Astrocyte (in vitro differentiated cells and primary cell): ENCODE measurements around the gene KCNH6. TPM values are rescaled to one million over a fixed set of nuclear protein-coding genes. Genes with fewer than 3 reads are reported as not detected.

ENCODE experiments used
- DNase-seq: peaks from one replicate; pipeline ENCODE4 v3.0.0-alpha.2; 2010; ENCODE audit warnings: low read depth
- FAIRE-seq: peaks from 2 replicates; lab custom pipeline; 2011; peaks lifted over from hg19 to GRCh38; lab: Jason Lieb, UNC
- H2AFZ ChIP-seq: 2 replicates; pipeline ENCODE4 v1.6.0; 2012; ENCODE audit warnings: low read depth, low read length, inconsistent platforms
- H3K27ac ChIP-seq: 2 replicates; pipeline ENCODE4 v1.5.1; 2011; ENCODE audit warnings: low read depth, low read length, inconsistent platforms
- H3K27me3 ChIP-seq: 2 replicates; pipeline ENCODE4 v1.6.0; 2011; ENCODE audit warnings: low read length, inconsistent platforms; ENCODE audit not compliant: insufficient read depth
- H3K36me3 ChIP-seq: 2 replicates; pipeline ENCODE4 v1.5.1; 2011; ENCODE audit warnings: low read length, inconsistent platforms; ENCODE audit not compliant: insufficient read depth
- H3K4me1 ChIP-seq: 2 replicates; pipeline ENCODE4 v1.5.1; 2011; ENCODE audit warnings: low read length, inconsistent platforms; ENCODE audit not compliant: insufficient read depth
- H3K4me2 ChIP-seq: 2 replicates; pipeline ENCODE4 v1.6.0; 2012; ENCODE audit warnings: low read length, inconsistent platforms
- H3K4me3 ChIP-seq: 2 replicates; pipeline ENCODE4 v1.5.1; 2011; ENCODE audit warnings: low read depth, mild to moderate bottlenecking, low read length, inconsistent platforms; ENCODE audit not compliant: insufficient read depth
- H3K79me2 ChIP-seq: 2 replicates; pipeline ENCODE4 v1.6.0; 2012; ENCODE audit warnings: mild to moderate bottlenecking, low read length, inconsistent platforms; ENCODE audit not compliant: insufficient read depth
- H3K9ac ChIP-seq: 2 replicates; pipeline ENCODE4 v1.6.0; 2012; ENCODE audit warnings: mild to moderate bottlenecking, low read length, inconsistent platforms
- H3K9me3 ChIP-seq: 2 replicates; pipeline ENCODE4 v1.5.1; 2012; ENCODE audit warnings: low read depth, mild to moderate bottlenecking, low read length, inconsistent platforms; ENCODE audit not compliant: insufficient read depth
- H4K20me1 ChIP-seq: 2 replicates; pipeline ENCODE4 v1.6.0; 2012; ENCODE audit warnings: low read length, inconsistent platforms; ENCODE audit not compliant: insufficient read depth
- H3K27ac Mint-ChIP-seq: one replicate; pipeline ENCODE4 v1.8.0; 2021; ENCODE audit warnings: mild to moderate bottlenecking, mixed read lengths; ENCODE audit not compliant: unreplicated experiment
- H3K27me3 Mint-ChIP-seq: one replicate; pipeline ENCODE4 v1.8.0; 2021; ENCODE audit warnings: low read depth, mixed read lengths; ENCODE audit not compliant: unreplicated experiment
- H3K36me3 Mint-ChIP-seq: one replicate; pipeline ENCODE4 v1.8.0; 2021; ENCODE audit warnings: low read depth, mixed read lengths; ENCODE audit not compliant: unreplicated experiment
- H3K4me1 Mint-ChIP-seq: one replicate; pipeline ENCODE4 v1.8.0; 2021; ENCODE audit warnings: low read depth, mixed read lengths; ENCODE audit not compliant: unreplicated experiment
- H3K4me3 Mint-ChIP-seq: one replicate; pipeline ENCODE4 v1.8.0; 2021; ENCODE audit warnings: mild to moderate bottlenecking, moderate library complexity, mixed read lengths; ENCODE audit not compliant: unreplicated experiment
- H3K9me3 Mint-ChIP-seq: one replicate; pipeline ENCODE4 v1.8.0; 2021; ENCODE audit warnings: mild to moderate bottlenecking, mixed read lengths; ENCODE audit not compliant: unreplicated experiment
- CTCF ChIP-seq: IDR thresholded peaks from 2 replicates; pipeline ENCODE4 v1.5.1; 2011; ENCODE audit warnings: low read depth, mild to moderate bottlenecking, inconsistent platforms, low read length, moderate library complexity; ENCODE audit not compliant: insufficient read depth
- EZH2 ChIP-seq: IDR thresholded peaks from 2 replicates; pipeline ENCODE4 v1.6.1; 2012; ENCODE audit warnings: mild to moderate bottlenecking, low read length, inconsistent platforms; ENCODE audit not compliant: insufficient read depth
- total RNA-seq: library from RNA; stranded (reverse); gene quantifications from 2 replicates; pipeline ENCODE4 v1.2.1, GENCODE V29; 2021

Gene KCNH6
- total RNA-seq, 1 donor from 2014 or later, result not detected

DNA sequence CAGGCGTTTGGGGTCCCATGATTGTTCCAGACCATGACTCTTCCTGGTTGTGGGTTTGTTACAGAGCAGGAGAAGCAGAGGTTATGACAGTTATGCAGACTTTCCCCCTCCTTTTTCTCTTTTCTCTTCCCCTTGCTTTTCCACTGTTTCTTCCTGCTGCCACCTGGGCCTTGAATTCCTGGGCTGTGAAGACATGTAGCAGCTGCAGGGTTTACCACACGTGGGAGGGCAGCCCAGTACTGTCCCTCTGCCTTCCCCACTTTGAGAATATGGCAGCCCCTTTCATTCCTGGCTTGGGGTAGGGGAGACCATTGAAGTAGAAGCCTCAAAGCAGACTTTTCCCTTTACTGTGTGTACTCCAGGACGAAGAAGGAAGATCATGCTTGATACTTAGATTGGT lies 69.6 kb downstream of the KCNH6 start:
- H3K4me3 Mint-ChIP-seq, result no peak overlapping the region
- no peaks in the 10 kb centered on the region for H3K79me2 ChIP-seq
- H3K4me2 ChIP-seq, result no peak overlapping the region
- peaks cover 9% of the 10 kb centered on the region for H3K4me1 Mint-ChIP-seq
- H3K27me3 Mint-ChIP-seq, result no peaks in the 10 kb centered on the region
- H3K4me3 ChIP-seq, result no peak overlapping the region
- H3K27ac ChIP-seq, result no peak overlapping the region
- no peak for DNase-seq
- peaks cover 35% of the 10 kb centered on the region for H3K36me3 ChIP-seq
- FAIRE-seq, result no peak
- no peaks in the 10 kb centered on the region for H3K27me3 ChIP-seq
- peaks cover 13% of the 10 kb centered on the region for H4K20me1 ChIP-seq
- H2AFZ ChIP-seq, result no peak overlapping the region
- no peaks in the 10 kb centered on the region for H3K9me3 ChIP-seq
- H3K9ac ChIP-seq, result no peak overlapping the region
- TF ChIP-seq EZH2 (no peak), CTCF (no peak)
- no peak overlapping the region for H3K27ac Mint-ChIP-seq
- H3K9me3 Mint-ChIP-seq, result no peaks in the 10 kb centered on the region
- H3K36me3 Mint-ChIP-seq, result peaks cover 19% of the 10 kb centered on the region
- H3K4me1 ChIP-seq, result peaks cover 2% of the 10 kb centered on the region

DNA sequence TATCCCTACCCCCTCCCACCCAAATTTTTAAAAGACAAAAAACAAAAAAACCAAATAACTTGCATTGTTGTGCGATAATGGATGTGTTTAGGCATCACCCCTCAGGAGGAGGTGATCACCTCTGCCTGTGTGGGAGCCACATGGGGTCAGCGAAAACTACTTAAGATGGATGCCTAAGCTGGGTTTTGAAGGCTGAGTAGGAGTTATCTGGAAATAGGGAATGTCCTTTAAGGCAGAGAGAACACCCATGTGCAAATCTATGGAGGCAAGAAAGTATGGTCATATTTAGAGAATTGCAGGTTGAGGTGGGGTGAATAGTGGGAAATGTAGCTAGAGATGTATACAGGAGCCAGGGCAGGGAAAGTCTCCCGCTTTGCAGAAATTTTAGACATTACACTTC lies 72.0 kb downstream of the KCNH6 start:
- Mint-ChIP-seq H3K4me1 (peaks cover 11% of the 10 kb centered on the region), H3K27ac (no peak overlapping the region), H3K9me3 (no peaks in the 10 kb centered on the region), H3K4me3 (no peak overlapping the region), H3K36me3 (peaks cover 13% of the 10 kb centered on the region), H3K27me3 (no peaks in the 10 kb centered on the region)
- DNase-seq (no peak), FAIRE-seq (no peak)
- no peaks in the 10 kb centered on the region for H3K9me3 ChIP-seq
- peaks cover 2% of the 10 kb centered on the region for H3K4me1 ChIP-seq
- no peak overlapping the region for H3K9ac ChIP-seq
- H3K36me3 ChIP-seq, result peaks cover 19% of the 10 kb centered on the region
- H3K27ac ChIP-seq, result no peak overlapping the region
- H3K79me2 ChIP-seq, result no peaks in the 10 kb centered on the region
- peaks cover 7% of the 10 kb centered on the region for H4K20me1 ChIP-seq
- no peak overlapping the region for H2AFZ ChIP-seq
- H3K4me3 ChIP-seq, result no peak overlapping the region
- TF ChIP-seq CTCF, result no peak
- TF ChIP-seq EZH2, result no peak
- no peaks in the 10 kb centered on the region for H3K27me3 ChIP-seq
- no peak overlapping the region for H3K4me2 ChIP-seq

Other genes with a start within 250 kb of the KCNH6 start
- 8.1 and 8.3 TPM in 2 replicates for gene CYB561, start 77.1 kb upstream of the KCNH6 start, total RNA-seq
- 0.87 and 1.0 TPM in 2 replicates for gene ACE, start 46.3 kb upstream of the KCNH6 start, total RNA-seq
- 83.9 and 84.2 TPM in 2 replicates for gene DCAF7, start 27.1 kb downstream of the KCNH6 start, total RNA-seq
- 18.9 and 19.5 TPM in 2 replicates for gene TACO1, start 77.5 kb downstream of the KCNH6 start, total RNA-seq
- 28.3 and 30.5 TPM in 2 replicates for gene MAP3K3, start 99.1 kb downstream of the KCNH6 start, total RNA-seq
- gene LIMD2, start 176.8 kb downstream of the KCNH6 start, total RNA-seq, result 54.8 and 55.0 TPM in 2 replicates
- gene STRADA, start 218.4 kb downstream of the KCNH6 start, total RNA-seq, result 28.6 and 35.7 TPM in 2 replicates